Hepatocyte (in vitro differentiated cells): ENCODE data around the gene HCRTR1.

Experiments
- EZH2phosphoT487 ChIP-seq: fragments of 200-600 bp; sonication (generic); IDR thresholded peaks from one replicate; pipeline ENCODE4 v1.6.1; 2018; ENCODE audit warnings: antibody characterized with exemption, mild to moderate bottlenecking, low read depth, moderate library complexity; ENCODE audit not compliant: unreplicated experiment, severe bottlenecking
- TF ChIP-seq, protein P1 (sequence below): fragments of 200-600 bp; sonication (generic); IDR thresholded peaks from 2 replicates; pipeline ENCODE4 v1.5.1; 2016; ENCODE audit warnings: antibody characterized with exemption, mild to moderate bottlenecking; ENCODE audit not compliant: poor library complexity

DNA sequence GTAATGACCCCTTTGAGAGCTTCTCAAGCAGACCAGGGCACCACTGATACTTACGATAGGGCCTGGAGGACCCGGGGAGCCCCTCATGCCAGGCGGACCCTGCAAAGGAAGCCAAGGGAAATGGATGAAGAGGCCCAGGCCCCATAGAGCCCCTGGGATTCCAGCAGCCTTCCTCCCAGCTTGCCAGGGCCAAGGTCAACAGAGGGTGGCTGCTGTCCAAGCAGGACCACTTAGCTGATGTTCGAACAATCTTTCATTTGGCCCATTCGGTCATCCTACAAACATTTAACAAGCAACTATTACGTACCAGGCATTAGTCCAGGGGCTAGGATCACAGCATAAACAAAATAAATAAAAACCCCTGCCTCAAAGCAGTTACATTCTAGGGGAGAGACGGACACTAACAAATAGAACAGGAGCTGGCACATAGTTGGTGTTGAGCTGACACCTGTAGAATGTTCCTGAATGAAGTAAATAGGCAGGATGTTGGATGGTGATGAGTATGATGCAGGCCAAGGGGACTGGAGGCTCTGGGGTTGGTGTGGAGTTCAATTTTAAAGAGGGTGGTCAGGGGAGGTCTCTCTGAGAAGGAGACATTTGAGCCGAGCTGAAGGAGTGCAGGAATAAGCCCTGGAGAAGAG, 54.2 kb downstream of the HCRTR1 start:
- TF ChIP-seq EZH2phosphoT487: no peak
- TF ChIP-seq, protein P1, sequence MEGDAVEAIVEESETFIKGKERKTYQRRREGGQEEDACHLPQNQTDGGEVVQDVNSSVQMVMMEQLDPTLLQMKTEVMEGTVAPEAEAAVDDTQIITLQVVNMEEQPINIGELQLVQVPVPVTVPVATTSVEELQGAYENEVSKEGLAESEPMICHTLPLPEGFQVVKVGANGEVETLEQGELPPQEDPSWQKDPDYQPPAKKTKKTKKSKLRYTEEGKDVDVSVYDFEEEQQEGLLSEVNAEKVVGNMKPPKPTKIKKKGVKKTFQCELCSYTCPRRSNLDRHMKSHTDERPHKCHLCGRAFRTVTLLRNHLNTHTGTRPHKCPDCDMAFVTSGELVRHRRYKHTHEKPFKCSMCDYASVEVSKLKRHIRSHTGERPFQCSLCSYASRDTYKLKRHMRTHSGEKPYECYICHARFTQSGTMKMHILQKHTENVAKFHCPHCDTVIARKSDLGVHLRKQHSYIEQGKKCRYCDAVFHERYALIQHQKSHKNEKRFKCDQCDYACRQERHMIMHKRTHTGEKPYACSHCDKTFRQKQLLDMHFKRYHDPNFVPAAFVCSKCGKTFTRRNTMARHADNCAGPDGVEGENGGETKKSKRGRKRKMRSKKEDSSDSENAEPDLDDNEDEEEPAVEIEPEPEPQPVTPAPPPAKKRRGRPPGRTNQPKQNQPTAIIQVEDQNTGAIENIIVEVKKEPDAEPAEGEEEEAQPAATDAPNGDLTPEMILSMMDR: no peak
